Smooth muscle cell (in vitro differentiated cells): ENCODE measurements around the gene ACOXL. TPM values are rescaled to one million over a fixed set of nuclear protein-coding genes. Genes with fewer than 3 reads are reported as not detected.

Experiments used
- DNase-seq: peaks from one replicate; lab custom pipeline; 2025; ENCODE audit not compliant: unreplicated experiment; lab: John Stamatoyannopoulos, UW
- H2AFZ ChIP-seq: fragments of 200-600 bp; sonication (generic); 2 replicates; pipeline ENCODE4 v1.6.0; 2016; ENCODE audit warnings: antibody characterized with exemption, low read depth, mild to moderate bottlenecking
- H3F3A ChIP-seq: fragments of 200-600 bp; sonication (generic); 2 replicates; pipeline ENCODE4 v1.6.0; 2017; ENCODE audit warnings: antibody characterized with exemption, low read depth
- H3K27ac ChIP-seq: fragments of 200-600 bp; sonication (generic); 2 replicates; pipeline ENCODE4 v1.5.1; 2016; ENCODE audit warnings: low read depth, mild to moderate bottlenecking
- H3K27me3 ChIP-seq: fragments of 200-600 bp; sonication (generic); 2 replicates; pipeline ENCODE4 v1.6.1; 2016; ENCODE audit warnings: low read depth, mild to moderate bottlenecking
- H3K36me3 ChIP-seq: fragments of 200-600 bp; sonication (generic); 2 replicates; pipeline ENCODE4 v1.5.1; 2016; ENCODE audit warnings: low read depth
- H3K4me1 ChIP-seq: fragments of 200-600 bp; sonication (generic); 2 replicates; pipeline ENCODE4 v1.5.1; 2016; ENCODE audit warnings: low read depth
- H3K4me2 ChIP-seq: fragments of 200-600 bp; sonication (generic); 2 replicates; pipeline ENCODE4 v1.6.0; 2016; ENCODE audit warnings: mild to moderate bottlenecking
- H3K4me3 ChIP-seq: fragments of 200-600 bp; sonication (generic); 2 replicates; pipeline ENCODE4 v1.5.1; 2016; ENCODE audit warnings: mild to moderate bottlenecking
- H3K79me2 ChIP-seq: fragments of 200-600 bp; sonication (generic); 2 replicates; pipeline ENCODE4 v1.6.0; 2016; ENCODE audit warnings: low read depth, mild to moderate bottlenecking
- H3K9ac ChIP-seq: fragments of 200-600 bp; sonication (generic); 2 replicates; pipeline ENCODE4 v1.6.0; 2016; ENCODE audit warnings: low read depth
- H3K9me3 ChIP-seq: fragments of 200-600 bp; sonication (generic); replicated peaks from 2 replicates; pipeline ENCODE4 v1.5.1; 2016; ENCODE audit warnings: low read depth
- H4K20me1 ChIP-seq: fragments of 200-600 bp; sonication (generic); 2 replicates; pipeline ENCODE4 v1.6.0; 2016; ENCODE audit warnings: low read depth
- WGBS: methylation state at CpG from one replicate; pipeline ENCODE4 v1.1.7; 2016; ENCODE audit warnings: low lambda C conversion rate; 5-methylcytosine and 5-hydroxymethylcytosine counted together
- polyA plus RNA-seq: library from polyadenylated mRNA; unstranded; fragments of >200 nt; fragmentation: Nextera tagmentation; extraction: Ambion mirVana; gene quantifications from 2 replicates; pipeline ENCODE4 v1.2.1, GENCODE V29; 2016
- total RNA-seq: library from RNA; depleted of rRNA; stranded (reverse); fragments of >200 nt; gene quantifications from 2 replicates; pipeline ENCODE4 v1.2.3, GENCODE V29; 2014
- TF ChIP-seq, protein P1 (sequence below): fragments of 200-600 bp; sonication (generic); IDR thresholded peaks from 2 replicates; pipeline ENCODE4 v1.5.1; 2017; ENCODE audit warnings: borderline replicate concordance, mild to moderate bottlenecking, antibody characterized with exemption; ENCODE audit not compliant: insufficient read depth, poor library complexity, severe bottlenecking

Gene ACOXL
- total and polyA plus RNA-seq, 2 experiments from 2014 or later, result not detected

DNA sequence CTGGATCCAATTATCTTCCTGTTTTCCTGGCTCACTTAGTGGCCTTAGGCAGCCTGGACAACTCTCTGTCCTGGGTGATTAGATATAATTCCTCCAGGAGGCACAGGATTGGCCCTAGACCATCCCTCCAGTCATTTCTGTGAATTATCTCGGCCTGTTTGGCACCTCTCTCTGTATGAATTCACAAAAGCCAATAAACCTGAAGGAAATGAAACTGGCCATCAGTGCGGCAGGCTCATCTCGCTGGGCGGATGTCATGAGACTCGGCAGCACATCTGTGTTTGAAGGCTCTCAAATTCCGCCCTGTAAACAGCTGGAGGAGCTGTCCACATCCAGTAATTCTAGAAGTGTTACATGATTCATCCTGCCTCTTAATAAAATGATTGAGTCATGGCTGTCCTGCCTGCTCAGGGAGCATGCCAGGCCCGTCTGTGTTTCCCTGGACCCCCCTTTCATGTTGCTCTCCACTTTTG is 38.6 kb downstream of the ACOXL start:
- Histone ChIP-seq H3K36me3 (no peaks in the 10 kb centered on the region), H3K27ac (no peak overlapping the region), H4K20me1 (no peaks in the 10 kb centered on the region), H2AFZ (no peak overlapping the region), H3K27me3 (peaks cover 87% of the 10 kb centered on the region), H3K9ac (no peak overlapping the region), H3K4me3 (no peak overlapping the region), H3F3A (no peaks in the 10 kb centered on the region), H3K9me3 (no peaks in the 10 kb centered on the region), H3K79me2 (no peaks in the 10 kb centered on the region), H3K4me2 (peak overlapping the region; percentile 32), H3K4me1 (peaks cover 13% of the 10 kb centered on the region)
- whole genome bisulfite sequencing, result 17% methylated on average over 7 of the region's 7 CpGs
- TF ChIP-seq, protein P1, sequence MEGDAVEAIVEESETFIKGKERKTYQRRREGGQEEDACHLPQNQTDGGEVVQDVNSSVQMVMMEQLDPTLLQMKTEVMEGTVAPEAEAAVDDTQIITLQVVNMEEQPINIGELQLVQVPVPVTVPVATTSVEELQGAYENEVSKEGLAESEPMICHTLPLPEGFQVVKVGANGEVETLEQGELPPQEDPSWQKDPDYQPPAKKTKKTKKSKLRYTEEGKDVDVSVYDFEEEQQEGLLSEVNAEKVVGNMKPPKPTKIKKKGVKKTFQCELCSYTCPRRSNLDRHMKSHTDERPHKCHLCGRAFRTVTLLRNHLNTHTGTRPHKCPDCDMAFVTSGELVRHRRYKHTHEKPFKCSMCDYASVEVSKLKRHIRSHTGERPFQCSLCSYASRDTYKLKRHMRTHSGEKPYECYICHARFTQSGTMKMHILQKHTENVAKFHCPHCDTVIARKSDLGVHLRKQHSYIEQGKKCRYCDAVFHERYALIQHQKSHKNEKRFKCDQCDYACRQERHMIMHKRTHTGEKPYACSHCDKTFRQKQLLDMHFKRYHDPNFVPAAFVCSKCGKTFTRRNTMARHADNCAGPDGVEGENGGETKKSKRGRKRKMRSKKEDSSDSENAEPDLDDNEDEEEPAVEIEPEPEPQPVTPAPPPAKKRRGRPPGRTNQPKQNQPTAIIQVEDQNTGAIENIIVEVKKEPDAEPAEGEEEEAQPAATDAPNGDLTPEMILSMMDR, result no peak
- DNase-seq, result no peak

DNA sequence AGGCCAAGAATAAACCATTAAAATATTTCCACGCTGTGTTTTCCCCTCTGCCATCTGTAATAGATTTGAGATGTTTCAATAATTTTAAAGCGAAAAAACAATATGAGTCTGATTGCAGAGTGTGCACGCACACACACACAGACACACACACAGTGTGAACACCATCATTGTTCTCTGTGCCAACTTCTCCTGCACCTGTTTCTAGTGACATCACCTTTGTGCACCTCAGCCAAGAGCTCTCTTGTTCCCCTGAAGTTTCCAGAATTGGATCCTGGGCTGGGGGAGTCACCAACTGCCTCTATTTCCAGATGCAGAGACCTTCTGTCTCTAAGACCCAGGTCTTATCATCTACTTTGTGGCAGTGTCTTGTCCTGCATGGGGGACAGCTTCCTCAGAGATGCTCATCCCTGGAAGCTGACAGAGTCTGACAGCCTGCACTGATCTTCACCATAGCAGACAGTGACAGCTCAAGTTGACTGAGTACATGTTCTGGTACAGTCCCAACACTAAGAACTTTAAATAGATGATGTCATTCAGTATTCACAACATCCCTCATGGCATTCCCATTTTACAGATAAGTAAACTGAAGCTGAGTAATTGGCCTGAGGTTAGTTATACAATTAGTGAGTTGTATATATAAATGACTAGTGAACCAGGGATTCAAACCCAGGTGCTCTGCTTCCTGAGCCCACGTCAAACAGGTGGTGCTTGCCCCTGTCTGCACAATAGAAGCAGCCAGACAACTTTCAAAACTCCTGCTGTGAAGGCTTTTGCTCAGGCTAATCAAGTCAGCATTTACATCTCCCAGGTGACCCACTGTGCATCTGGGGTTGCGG is 39.4 kb downstream of the ACOXL start:
- Histone ChIP-seq H3K4me1 (peaks cover 13% of the 10 kb centered on the region), H3K27ac (no peak overlapping the region), H3F3A (no peaks in the 10 kb centered on the region), H3K36me3 (no peaks in the 10 kb centered on the region), H3K27me3 (peaks cover 87% of the 10 kb centered on the region), H3K9me3 (no peaks in the 10 kb centered on the region), H3K9ac (no peak overlapping the region), H4K20me1 (no peaks in the 10 kb centered on the region), H3K79me2 (no peaks in the 10 kb centered on the region), H3K4me2 (no peak overlapping the region), H2AFZ (no peak overlapping the region), H3K4me3 (no peak overlapping the region)
- WGBS, result 86% methylated on average over 5 of the region's 5 CpGs
- TF ChIP-seq, protein P1, result no peak
- DNase-seq, result no peak

DNA sequence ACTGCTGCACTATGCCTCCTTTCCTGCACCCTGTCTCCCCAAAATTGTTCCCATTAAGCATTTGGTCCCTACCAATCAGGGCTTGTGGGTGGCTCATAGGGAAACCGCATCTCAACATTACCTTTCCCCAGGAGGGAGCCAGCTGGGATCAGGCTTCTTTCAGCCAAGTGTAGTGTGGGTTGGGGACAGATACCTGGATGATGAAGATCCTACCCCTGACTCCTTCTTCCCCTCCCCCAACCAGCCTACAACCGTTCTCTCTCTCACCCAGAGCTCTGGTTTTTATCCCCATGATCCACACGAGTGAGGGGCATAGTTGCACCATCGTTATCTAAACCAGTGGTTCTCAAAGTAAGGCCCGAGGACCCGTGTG is 40.0 kb downstream of the ACOXL start:
- H2AFZ ChIP-seq, result no peak overlapping the region
- 68% methylated on average over 6 of the region's 6 CpGs for WGBS
- H3K36me3 ChIP-seq, result no peaks in the 10 kb centered on the region
- H3K79me2 ChIP-seq, result no peaks in the 10 kb centered on the region
- H3K4me1 ChIP-seq, result peaks cover 13% of the 10 kb centered on the region
- DNase-seq, result no peak
- no peak overlapping the region for H3K9ac ChIP-seq
- H3F3A ChIP-seq, result no peaks in the 10 kb centered on the region
- H3K4me3 ChIP-seq, result no peak overlapping the region
- H3K9me3 ChIP-seq, result no peaks in the 10 kb centered on the region
- no peaks in the 10 kb centered on the region for H4K20me1 ChIP-seq
- no peak overlapping the region for H3K4me2 ChIP-seq
- TF ChIP-seq, protein P1, result no peak
- peaks cover 87% of the 10 kb centered on the region for H3K27me3 ChIP-seq
- no peak overlapping the region for H3K27ac ChIP-seq
